ENCODE measurements around the gene TFAM. TPM values are rescaled to one million over a fixed set of nuclear protein-coding genes. Genes with fewer than 3 reads are reported as not detected.

The TFAM gene
- total and polyA plus RNA-seq, 11 donors: 4.6 to 33.8 (median 19.5) TPM

GRCh38 chr10:58371473-58371872 is 13.7 kb upstream of the TFAM start:
- H3K27me3 ChIP-seq: no peaks in the 10 kb centered on the region
- H3K4me1 ChIP-seq: peaks cover 0 to 10% (median 0%) of the 10 kb centered on the region in 12 donors
- peaks cover 0 to 27% (median 13%) of the 10 kb centered on the region in 9 donors for H3K36me3 ChIP-seq
- ATAC-seq (no peak), DNase-seq (no peak)
- H3K27ac ChIP-seq: no peak overlapping the region
- TF ChIP-seq POLR2A (IDR thresholded peaks at IDR 0.05) (no peak), CTCF (IDR thresholded peaks at IDR 0.05) (no peak)
- intact Hi-C loops (cut with DNase I): loop anchor here in 1 of 10 donors (5.0 kb wide), 1 partner anchor 34 kb away; the partner anchor contains the start of gene UBE2D1
- H3K4me3 ChIP-seq: no peak overlapping the region
- no peaks in the 10 kb centered on the region for H3K9me3 ChIP-seq

GRCh38 chr10:58372607-58373441 is 12.4 kb upstream of the TFAM start:
- TF ChIP-seq POLR2A (IDR thresholded peaks at IDR 0.05) (no peak), CTCF (IDR thresholded peaks at IDR 0.05) (no peak)
- DNase-seq (no peak), ATAC-seq (peak in 3 of 4 donors; percentile 38 to 46 (median 39))
- Histone ChIP-seq H3K36me3 (peaks cover 0 to 23% (median 13%) of the 10 kb centered on the region in 9 donors), H3K27me3 (no peaks in the 10 kb centered on the region), H3K4me1 (peaks cover 0 to 10% (median 0%) of the 10 kb centered on the region in 12 donors), H3K27ac (no peak overlapping the region), H3K9me3 (no peaks in the 10 kb centered on the region), H3K4me3 (no peak overlapping the region)
- intact Hi-C loops (cut with DNase I): loop anchor here in 1 of 10 donors (5.0 kb wide), 1 partner anchor 36 kb away; the partner anchor contains the start of gene UBE2D1
- 71 to 78% (median 74%) methylated on average over 4 of the region's 4 CpGs for WGBS, 4 donors

GRCh38 chr10:58373442-58373827 is 11.8 kb upstream of the TFAM start:
- TF ChIP-seq POLR2A (IDR thresholded peaks at IDR 0.05): no peak
- TF ChIP-seq CTCF (IDR thresholded peaks at IDR 0.05): no peak
- peaks cover 0 to 17% (median 8%) of the 10 kb centered on the region in 9 donors for H3K36me3 ChIP-seq
- no peak overlapping the region for H3K4me3 ChIP-seq
- 70 to 87% (median 77%) methylated on average over 3 of the region's 3 CpGs for WGBS, 4 donors
- intact Hi-C loops (cut with DNase I): loop anchor here in 1 of 10 donors (5.0 kb wide), 1 partner anchor 36 kb away; the partner anchor contains the start of gene UBE2D1
- peak in 1 of 4 donors; percentile 24 for ATAC-seq
- H3K27me3 ChIP-seq: no peaks in the 10 kb centered on the region
- DNase-seq: no peak
- no peak overlapping the region for H3K27ac ChIP-seq
- H3K4me1 ChIP-seq: peaks cover 0 to 10% (median 0%) of the 10 kb centered on the region in 12 donors
- no peaks in the 10 kb centered on the region for H3K9me3 ChIP-seq

- no peak for ATAC-seq
These were observed 2.7 kb upstream of the TFAM start for GRCh38 chr10:58382489-58382995.

More at GRCh38 chr10:58382489-58382995, 2.7 kb upstream of the TFAM start:
- TF ChIP-seq POLR2A (IDR thresholded peaks at IDR 0.05) (no peak), CTCF (IDR thresholded peaks at IDR 0.05) (no peak)
- no peaks in the 10 kb centered on the region for H3K27me3 ChIP-seq
- DNase-seq: no peak
- H3K4me1 ChIP-seq: peaks cover 0 to 29% (median 18%) of the 10 kb centered on the region in 12 donors
- H3K9me3 ChIP-seq: no peaks in the 10 kb centered on the region
- intact Hi-C loops (cut with DNase I): loop anchor here in 7 of 10 donors (5.0 to 10.0 kb wide), 5 partner anchors 45 to 208 kb away; partner anchors contain the start of genes UBE2D1 (in 3 of the 7), CISD1 (in 1 of the 7) and IPMK (in 1 of the 7)
- no peak overlapping the region for H3K27ac ChIP-seq
- H3K36me3 ChIP-seq: peaks cover 0 to 11% (median 4%) of the 10 kb centered on the region in 9 donors
- no peak overlapping the region for H3K4me3 ChIP-seq
- 81 to 88% (median 83%) methylated on average over 2 of the region's 2 CpGs for WGBS, 4 donors
